Smooth muscle cell (in vitro differentiated cells): ENCODE measurements around the gene KDM3B. TPM values are rescaled to one million over a fixed set of nuclear protein-coding genes. Genes with fewer than 3 reads are reported as not detected.

Experiments
- DNase-seq: peaks from one replicate; lab custom pipeline; 2025; ENCODE audit not compliant: unreplicated experiment; lab: John Stamatoyannopoulos, UW
- H2AFZ ChIP-seq: fragments of 200-600 bp; sonication (generic); 2 replicates; pipeline ENCODE4 v1.6.0; 2016; ENCODE audit warnings: antibody characterized with exemption, low read depth, mild to moderate bottlenecking
- H3F3A ChIP-seq: fragments of 200-600 bp; sonication (generic); 2 replicates; pipeline ENCODE4 v1.6.0; 2017; ENCODE audit warnings: antibody characterized with exemption, low read depth
- H3K27ac ChIP-seq: fragments of 200-600 bp; sonication (generic); 2 replicates; pipeline ENCODE4 v1.5.1; 2016; ENCODE audit warnings: low read depth, mild to moderate bottlenecking
- H3K27me3 ChIP-seq: fragments of 200-600 bp; sonication (generic); 2 replicates; pipeline ENCODE4 v1.6.1; 2016; ENCODE audit warnings: low read depth, mild to moderate bottlenecking
- H3K36me3 ChIP-seq: fragments of 200-600 bp; sonication (generic); 2 replicates; pipeline ENCODE4 v1.5.1; 2016; ENCODE audit warnings: low read depth
- H3K4me1 ChIP-seq: fragments of 200-600 bp; sonication (generic); 2 replicates; pipeline ENCODE4 v1.5.1; 2016; ENCODE audit warnings: low read depth
- H3K4me2 ChIP-seq: fragments of 200-600 bp; sonication (generic); 2 replicates; pipeline ENCODE4 v1.6.0; 2016; ENCODE audit warnings: mild to moderate bottlenecking
- H3K4me3 ChIP-seq: fragments of 200-600 bp; sonication (generic); 2 replicates; pipeline ENCODE4 v1.5.1; 2016; ENCODE audit warnings: mild to moderate bottlenecking
- H3K79me2 ChIP-seq: fragments of 200-600 bp; sonication (generic); 2 replicates; pipeline ENCODE4 v1.6.0; 2016; ENCODE audit warnings: low read depth, mild to moderate bottlenecking
- H3K9ac ChIP-seq: fragments of 200-600 bp; sonication (generic); 2 replicates; pipeline ENCODE4 v1.6.0; 2016; ENCODE audit warnings: low read depth
- H3K9me3 ChIP-seq: fragments of 200-600 bp; sonication (generic); replicated peaks from 2 replicates; pipeline ENCODE4 v1.5.1; 2016; ENCODE audit warnings: low read depth
- H4K20me1 ChIP-seq: fragments of 200-600 bp; sonication (generic); 2 replicates; pipeline ENCODE4 v1.6.0; 2016; ENCODE audit warnings: low read depth
- CTCF ChIP-seq: fragments of 200-600 bp; sonication (generic); IDR thresholded peaks from 2 replicates; pipeline ENCODE4 v1.5.1; 2017; ENCODE audit warnings: borderline replicate concordance, mild to moderate bottlenecking, antibody characterized with exemption; ENCODE audit not compliant: insufficient read depth, poor library complexity, severe bottlenecking
- WGBS: methylation state at CpG from one replicate; pipeline ENCODE4 v1.1.7; 2016; ENCODE audit warnings: low lambda C conversion rate; 5-methylcytosine and 5-hydroxymethylcytosine counted together
- polyA plus RNA-seq: library from polyadenylated mRNA; unstranded; fragments of >200 nt; fragmentation: Nextera tagmentation; extraction: Ambion mirVana; gene quantifications from 2 replicates; pipeline ENCODE4 v1.2.1, GENCODE V29; 2016
- total RNA-seq: library from RNA; depleted of rRNA; stranded (reverse); fragments of >200 nt; gene quantifications from 2 replicates; pipeline ENCODE4 v1.2.3, GENCODE V29; 2014

Gene KDM3B
- total and polyA plus RNA-seq, 2 experiments from 2014 or later, result 16.5 to 43.1 TPM

DNA sequence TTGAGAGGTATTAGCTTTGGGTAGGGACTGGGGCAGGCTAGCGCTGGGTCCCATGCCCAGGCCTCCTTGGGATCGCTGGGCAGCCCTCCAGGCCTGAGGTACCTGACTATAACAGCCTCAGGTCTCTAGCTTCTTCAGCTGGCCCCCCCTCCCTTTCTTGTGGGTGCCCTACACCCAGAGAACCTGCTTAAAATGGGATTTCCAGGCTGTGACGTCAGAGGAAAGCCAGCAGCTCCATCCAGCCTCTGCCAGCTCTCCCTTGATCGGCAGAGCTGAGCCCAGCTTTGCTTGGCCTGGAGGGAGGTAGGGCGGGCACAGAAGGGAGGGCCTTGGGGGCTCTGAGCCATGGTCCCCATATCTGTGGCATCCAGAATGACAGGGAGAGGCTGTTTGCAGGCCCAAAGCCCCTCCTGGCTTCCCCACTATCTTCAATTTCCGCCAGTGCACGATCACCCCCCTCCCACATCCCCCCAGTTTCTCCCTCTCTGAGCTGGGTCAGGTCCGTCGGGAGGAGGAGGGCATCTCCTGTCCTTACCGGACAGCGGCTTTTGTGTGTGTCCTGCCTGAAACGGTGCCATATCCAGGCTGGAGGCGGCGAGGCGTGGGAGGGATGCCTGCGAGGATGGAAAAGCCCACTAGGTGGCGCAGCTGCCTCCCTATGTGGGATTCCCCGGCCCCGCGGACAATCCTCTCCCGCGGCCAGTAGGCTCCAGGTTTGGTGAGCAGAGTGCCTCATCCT, 97.2 kb downstream of the KDM3B start:
- Histone ChIP-seq H3K27me3 (no peaks in the 10 kb centered on the region), H2AFZ (peak overlapping the region; percentile 68), H3F3A (no peaks in the 10 kb centered on the region), H3K9ac (no peak overlapping the region), H4K20me1 (no peaks in the 10 kb centered on the region), H3K79me2 (no peaks in the 10 kb centered on the region), H3K4me1 (no peaks in the 10 kb centered on the region), H3K4me3 (no peak overlapping the region), H3K9me3 (no peaks in the 10 kb centered on the region), H3K27ac (no peak overlapping the region), H3K36me3 (no peaks in the 10 kb centered on the region), H3K4me2 (peak overlapping the region; percentile 57)
- TF ChIP-seq CTCF, result peak; percentile 90
- 17% methylated on average over 22 of the region's 22 CpGs for WGBS
- DNase-seq, result peak; percentile 70

GRCh38 chr5:138450971-138451370, 98.5 kb downstream of the KDM3B start:
- DNase-seq, result no peak
- Histone ChIP-seq H3K27ac (no peak overlapping the region), H3K79me2 (no peaks in the 10 kb centered on the region), H4K20me1 (no peaks in the 10 kb centered on the region), H3K4me1 (no peaks in the 10 kb centered on the region), H3K4me3 (no peak overlapping the region), H3F3A (no peaks in the 10 kb centered on the region), H2AFZ (no peak overlapping the region), H3K9ac (no peak overlapping the region), H3K36me3 (no peaks in the 10 kb centered on the region), H3K4me2 (no peak overlapping the region), H3K27me3 (no peaks in the 10 kb centered on the region), H3K9me3 (no peaks in the 10 kb centered on the region)
- TF ChIP-seq CTCF, result no peak
- 94% methylated on average over 5 of the region's 5 CpGs for WGBS

- H2AFZ ChIP-seq, result no peak overlapping the region
- H3K4me1 ChIP-seq, result no peaks in the 10 kb centered on the region
- H4K20me1 ChIP-seq, result no peaks in the 10 kb centered on the region
- H3K9ac ChIP-seq, result no peak overlapping the region
- no peaks in the 10 kb centered on the region for H3F3A ChIP-seq
- WGBS, result 97% methylated on average over 6 of the region's 6 CpGs
- no peak overlapping the region for H3K4me2 ChIP-seq
- no peaks in the 10 kb centered on the region for H3K27me3 ChIP-seq
- no peaks in the 10 kb centered on the region for H3K36me3 ChIP-seq
- no peaks in the 10 kb centered on the region for H3K79me2 ChIP-seq
- TF ChIP-seq CTCF, result no peak
- no peaks in the 10 kb centered on the region for H3K9me3 ChIP-seq
- H3K27ac ChIP-seq, result no peak overlapping the region
- no peak overlapping the region for H3K4me3 ChIP-seq
- no peak for DNase-seq
Observed at GRCh38 chr5:138452720-138453119, 100.2 kb downstream of the KDM3B start.

GRCh38 chr5:138453590-138453989, 101.1 kb downstream of the KDM3B start:
- no peaks in the 10 kb centered on the region for H3K4me1 ChIP-seq
- no peak overlapping the region for H3K4me2 ChIP-seq
- no peaks in the 10 kb centered on the region for H3K27me3 ChIP-seq
- no peaks in the 10 kb centered on the region for H4K20me1 ChIP-seq
- no peaks in the 10 kb centered on the region for H3K36me3 ChIP-seq
- no peak overlapping the region for H3K9ac ChIP-seq
- no peak for TF ChIP-seq CTCF
- H3F3A ChIP-seq, result no peaks in the 10 kb centered on the region
- H3K4me3 ChIP-seq, result no peak overlapping the region
- DNase-seq, result no peak
- H3K27ac ChIP-seq, result no peak overlapping the region
- H2AFZ ChIP-seq, result no peak overlapping the region
- 92% methylated on average over 13 of the region's 13 CpGs for WGBS
- H3K9me3 ChIP-seq, result no peaks in the 10 kb centered on the region
- no peaks in the 10 kb centered on the region for H3K79me2 ChIP-seq
